Activated effector memory CD4-positive, alpha-beta T cell treated with Interleukin-2 at 50 U/mL for 16 hours (primary cell): ENCODE measurements around the gene HCFC1R1.

ENCODE experiments used
- DNase-seq: peaks from one replicate; pipeline ENCODE4 v3.0.0-alpha.2; 2020

HCFC1R1 gene

DNA sequence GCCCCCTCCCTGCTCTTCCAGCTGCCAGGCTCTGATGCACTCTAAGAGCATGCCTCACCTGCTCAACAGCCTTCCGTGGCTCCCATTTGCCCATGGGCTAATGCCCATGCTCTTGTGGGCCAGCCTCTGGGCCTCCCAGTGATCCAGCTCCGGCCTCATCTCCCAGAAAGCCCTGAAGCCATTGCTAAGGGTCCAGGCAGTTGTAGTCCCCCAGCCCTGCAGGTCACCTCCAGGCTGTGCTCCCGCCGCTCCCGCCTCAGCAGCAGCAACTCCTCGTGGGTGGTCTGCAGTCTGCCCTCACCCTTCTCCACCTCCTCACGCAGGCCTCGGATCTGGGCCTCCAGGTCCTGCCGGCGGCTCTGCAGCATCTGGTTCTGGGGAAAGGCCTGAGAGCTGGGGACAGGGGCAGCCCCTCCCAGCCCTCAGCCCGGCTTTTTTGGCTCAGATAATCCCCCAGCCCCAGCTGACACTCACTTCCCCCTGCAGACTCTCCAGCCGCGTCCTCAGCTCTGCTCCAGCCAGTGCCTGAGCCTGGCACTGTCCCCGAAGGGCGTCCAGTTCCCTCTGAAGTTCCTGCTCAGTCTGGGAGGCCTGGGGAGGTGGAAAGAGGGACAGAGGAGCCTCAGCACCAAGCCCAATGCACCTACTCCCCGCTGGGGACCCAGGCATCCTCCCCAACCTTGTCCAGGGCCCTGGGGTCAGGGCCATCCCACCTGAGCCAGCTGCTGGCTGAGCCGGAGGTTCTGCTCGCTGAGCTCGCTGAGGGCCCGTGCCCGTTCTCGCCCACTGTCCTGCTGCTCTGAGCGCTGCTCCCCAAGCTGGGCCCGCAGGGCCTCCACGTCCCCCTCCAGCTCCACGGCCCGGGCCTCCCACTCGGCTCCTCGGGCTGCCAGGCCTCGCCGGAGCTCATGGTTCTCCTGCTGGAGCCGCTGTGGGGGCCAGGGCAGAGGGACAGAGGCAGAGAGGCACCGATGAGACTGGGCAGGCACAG is 6.8 kb upstream of the HCFC1R1 start:
- DNase-seq: no peak

DNA sequence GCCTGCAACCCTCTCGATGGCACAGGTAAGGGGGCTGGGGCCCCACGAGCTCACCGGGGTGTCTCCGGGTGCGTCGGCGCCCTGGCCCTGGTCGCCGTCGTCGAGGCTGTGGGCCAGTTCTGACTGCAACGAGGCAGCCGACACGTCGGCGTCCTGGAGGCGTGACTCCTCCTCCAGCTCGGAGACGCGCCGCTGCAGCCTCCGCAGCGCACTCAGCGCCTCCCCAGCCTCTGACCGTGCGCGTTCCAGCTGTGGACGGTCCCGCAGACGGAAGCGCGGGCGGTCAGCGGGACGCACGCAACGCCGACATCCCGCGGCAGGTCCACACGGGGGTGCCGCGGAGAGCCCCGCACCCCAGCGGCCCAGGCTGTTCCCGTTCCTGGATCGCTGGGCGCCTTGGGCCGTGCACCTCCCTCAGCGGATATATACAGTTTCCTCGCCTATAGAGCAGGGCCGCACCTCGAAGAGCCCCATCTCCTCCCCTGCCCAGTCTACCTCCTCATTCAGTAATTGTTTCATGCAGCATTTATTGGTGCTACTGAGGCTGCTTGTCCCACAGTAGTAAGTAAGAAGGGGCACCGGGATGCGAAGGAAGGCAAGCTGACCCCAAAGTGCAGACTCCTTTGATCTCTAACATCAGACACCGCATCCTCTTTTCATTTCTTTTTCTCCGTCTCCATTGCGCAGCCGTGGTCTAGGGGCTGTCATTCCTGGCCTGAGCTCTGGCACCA is 5.9 kb upstream of the HCFC1R1 start:
- DNase-seq: no peak

DNA sequence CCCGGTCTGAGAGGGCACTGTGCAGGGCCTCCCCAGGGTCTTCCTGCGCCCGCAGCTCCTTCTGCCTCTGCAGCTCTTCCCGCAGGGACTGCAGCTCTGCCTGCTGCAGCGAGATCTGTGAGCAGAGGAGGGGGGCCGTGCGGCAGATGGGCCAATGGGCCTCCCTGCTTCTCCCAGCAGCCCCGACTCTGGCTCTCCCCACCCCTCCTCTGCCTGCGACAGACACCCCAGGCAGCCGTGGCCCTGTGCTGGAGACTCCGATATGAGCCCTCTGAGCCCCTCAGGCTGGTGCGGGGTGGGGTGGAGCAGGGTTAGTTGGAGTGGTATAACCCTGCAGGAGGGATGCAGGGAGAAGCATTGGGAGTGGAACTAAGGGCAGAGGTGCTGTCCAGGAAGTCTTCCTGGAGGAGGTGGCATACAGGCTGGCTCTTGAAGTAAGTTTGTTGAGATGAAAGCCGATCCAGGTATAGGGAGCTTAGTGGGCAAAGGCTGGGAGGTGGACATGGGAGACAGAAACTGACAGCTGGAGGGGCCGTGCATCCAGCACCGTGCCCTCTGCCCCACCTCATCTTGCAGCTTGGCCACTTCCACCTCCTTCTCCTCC is 5.1 kb upstream of the HCFC1R1 start:
- no peak for DNase-seq

DNA sequence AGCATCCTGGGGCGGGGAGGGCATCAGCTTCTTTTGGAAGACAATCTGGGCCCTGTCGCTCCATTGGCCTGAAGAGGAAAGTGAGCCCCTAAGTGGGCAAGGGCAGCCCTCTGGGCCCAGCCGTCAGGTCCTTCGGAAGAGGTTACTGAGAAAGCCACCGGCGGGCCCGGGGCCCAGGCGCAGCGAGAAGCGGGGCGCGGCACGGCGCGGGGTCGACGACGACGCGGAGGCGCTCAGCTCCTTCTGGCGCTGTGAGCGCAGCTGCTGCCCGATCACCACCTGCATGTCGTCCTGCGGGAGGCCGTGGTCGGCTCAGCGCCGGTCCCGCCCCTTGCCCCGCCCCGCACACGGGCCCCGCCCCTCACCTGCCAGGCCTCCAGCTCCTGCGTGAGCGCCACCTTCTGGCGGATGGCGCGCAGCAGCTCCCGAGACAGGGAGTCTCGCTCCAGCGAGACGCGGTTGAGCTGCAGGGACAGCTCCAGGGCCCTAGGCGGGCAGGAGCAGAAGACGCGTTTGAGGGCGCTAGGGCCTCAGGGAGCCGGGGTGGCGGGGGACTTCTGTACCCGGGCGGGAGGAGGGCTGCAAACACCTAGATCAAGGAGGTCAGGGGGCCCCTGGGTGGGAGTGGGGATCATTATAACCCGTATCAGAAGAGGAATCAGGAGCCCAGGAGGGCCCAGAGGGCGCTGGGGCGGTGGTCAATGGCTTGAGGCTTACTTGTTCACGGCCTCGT is 4.4 kb upstream of the HCFC1R1 start:
- DNase-seq: peak; percentile 79

DNA sequence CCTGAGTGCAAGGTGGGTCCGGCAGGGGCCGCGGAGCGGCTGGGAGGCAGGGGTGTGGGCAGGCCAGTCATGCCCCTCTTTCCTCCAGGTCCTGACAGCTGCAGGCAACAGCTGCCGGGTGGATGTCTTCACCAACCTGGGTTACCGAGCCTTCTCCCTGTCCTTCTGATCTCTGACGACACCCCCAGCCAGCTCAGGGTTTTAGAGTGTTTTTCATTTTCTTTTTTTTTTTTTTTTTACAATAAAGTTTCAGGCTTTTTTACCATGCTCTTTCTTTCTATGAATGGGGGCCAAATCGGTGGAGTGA is 3.7 kb upstream of the HCFC1R1 start:
- no peak for DNase-seq

DNA sequence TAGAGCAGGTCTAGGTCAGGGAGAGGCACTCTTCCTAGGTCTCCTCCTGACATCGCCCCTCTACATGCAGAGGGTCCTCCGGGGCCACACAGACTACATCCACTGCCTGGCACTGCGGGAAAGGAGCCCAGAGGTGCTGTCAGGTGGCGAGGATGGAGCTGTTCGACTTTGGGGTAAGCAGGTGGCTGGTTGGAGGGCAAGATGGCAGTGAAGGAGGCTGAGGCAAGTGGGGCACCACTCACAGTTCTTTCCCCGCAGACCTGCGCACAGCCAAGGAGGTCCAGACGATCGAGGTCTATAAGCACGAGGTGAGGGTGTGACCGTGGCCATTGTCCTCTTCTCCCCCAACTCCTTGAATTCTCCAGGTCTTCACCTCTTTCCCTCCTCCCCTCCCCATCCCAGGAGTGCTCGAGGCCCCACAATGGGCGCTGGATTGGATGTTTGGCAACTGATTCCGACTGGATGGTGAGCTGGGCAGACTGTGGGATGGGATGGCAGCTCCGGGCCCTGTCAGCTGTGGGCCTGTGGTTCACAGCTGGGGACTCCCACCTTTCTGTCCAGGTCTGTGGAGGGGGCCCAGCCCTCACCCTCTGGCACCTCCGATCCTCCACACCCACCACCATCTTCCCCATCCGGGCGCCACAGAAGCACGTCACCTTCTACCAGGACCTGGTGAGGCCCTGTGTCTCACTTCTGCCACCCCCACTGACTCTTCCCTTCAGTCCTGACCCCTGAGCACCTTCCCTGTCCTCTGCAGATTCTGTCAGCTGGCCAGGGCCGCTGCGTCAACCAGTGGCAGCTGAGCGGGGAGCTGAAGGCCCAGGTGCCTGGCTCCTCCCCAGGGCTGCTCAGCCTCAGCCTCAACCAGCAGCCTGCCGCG is 3.1 kb upstream of the HCFC1R1 start:
- DNase-seq: no peak

DNA sequence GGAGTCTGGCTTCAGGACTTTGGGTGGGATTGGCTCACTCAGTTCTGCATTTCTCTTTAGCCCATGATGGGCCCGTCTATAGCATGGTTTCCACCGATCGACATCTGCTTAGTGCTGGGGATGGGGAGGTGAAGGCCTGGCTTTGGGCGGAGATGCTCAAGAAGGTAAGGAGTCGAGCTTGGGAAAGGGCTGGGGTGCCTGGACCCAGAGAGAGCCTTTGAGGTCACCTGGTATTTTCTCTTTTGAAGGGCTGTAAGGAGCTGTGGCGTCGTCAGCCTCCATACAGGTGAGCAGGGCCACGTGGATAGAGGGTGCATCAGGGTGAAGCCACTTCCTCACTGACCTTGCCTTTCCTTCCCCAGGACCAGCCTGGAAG is 2.2 kb upstream of the HCFC1R1 start:
- DNase-seq: no peak

DNA sequence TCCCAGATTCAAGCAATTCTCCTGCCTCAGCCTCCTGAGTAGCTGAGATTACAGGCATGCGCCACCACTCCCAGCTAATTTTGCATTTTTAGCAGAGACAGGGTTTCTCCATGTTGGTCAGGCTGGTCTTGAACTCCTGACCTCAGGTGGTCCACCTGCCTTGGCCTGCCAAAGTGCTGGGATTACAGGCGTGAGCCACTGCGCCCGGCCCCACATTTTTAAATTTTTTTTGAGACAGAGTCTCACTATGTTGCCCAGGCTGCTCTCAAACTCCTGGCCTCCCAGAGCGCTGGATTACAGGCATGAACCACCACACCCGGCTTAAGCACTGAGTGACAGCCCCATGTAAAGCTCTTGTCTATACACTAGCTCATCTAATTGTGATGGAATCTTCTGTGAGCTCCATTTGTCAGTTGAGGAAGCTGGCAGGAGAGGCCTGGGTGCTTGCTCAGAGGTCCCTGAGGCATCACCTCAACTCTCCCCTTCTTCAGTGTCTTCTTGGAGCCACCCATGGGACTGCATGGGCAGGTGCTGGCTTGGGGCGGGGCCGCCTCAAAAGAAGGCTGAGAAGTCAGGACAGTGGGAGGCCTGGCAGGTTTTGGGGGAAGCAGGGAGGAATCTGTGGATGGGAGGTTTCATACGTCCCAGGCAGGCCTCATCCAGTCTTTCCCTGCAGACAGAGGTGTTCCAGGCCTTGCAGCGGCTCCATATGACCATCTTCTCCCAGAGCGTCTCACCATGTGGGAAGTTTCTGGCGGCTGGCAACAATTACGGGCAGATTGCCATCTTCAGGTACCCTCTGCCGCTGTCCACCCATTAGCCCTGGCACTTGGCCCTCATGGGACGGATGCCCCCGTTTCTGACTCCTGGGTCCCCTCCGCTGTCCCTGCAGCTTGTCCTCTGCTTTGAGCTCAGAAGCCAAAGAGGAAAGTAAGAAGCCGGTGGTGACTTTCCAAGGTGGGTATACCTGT is 1.6 kb upstream of the HCFC1R1 start:
- no peak for DNase-seq

DNA sequence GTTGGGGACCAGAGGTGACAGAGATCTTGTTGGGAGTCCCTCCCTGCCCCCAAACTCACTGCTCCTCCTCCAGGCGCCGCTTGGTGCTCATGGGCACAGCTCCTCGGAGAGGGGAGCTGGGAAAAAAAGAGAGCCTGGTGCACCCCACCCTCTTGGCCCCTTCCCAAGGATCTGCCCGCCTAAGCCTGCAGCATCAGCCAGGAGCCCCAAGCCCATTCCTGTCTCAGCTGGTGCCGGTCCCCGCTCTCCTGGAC is 400 bp downstream of the HCFC1R1 start:
- no peak for DNase-seq

DNA sequence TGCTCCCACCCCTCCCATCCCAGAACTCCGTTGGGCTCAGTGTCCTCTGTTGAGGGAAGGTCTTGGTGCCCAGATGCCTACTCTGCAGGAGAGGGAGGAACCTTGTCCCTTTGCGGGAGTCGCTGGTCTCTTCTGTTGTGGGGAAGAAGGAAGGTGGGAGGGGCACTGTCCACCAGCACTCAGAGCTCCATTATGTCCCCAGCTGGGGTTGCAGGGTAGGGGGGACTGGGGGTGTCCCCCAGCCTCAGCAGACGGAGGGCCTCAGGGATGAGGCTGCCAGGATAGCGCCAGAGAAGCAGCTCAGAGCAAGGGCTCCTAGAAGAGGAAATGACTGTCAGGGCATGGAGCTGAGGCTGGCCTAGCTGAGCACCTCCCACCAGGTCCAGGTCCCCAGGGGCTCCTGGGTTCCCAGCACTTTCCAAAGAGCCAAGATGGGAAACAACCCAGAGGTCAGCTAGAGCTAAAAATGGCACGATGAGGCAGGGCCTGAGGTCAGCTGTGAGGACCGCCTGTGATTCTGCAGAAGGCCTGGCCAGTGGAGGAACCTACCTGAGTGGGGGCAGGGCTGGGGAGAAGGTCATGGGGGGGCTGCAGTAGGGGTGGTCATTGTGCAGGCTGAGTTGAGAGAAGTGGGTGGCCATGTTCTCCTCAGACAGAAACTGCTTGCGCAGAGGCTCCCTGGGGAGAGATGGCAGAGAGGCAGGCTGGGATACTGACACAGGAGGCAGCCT is 893 bp downstream of the HCFC1R1 start:
- no peak for DNase-seq

DNA sequence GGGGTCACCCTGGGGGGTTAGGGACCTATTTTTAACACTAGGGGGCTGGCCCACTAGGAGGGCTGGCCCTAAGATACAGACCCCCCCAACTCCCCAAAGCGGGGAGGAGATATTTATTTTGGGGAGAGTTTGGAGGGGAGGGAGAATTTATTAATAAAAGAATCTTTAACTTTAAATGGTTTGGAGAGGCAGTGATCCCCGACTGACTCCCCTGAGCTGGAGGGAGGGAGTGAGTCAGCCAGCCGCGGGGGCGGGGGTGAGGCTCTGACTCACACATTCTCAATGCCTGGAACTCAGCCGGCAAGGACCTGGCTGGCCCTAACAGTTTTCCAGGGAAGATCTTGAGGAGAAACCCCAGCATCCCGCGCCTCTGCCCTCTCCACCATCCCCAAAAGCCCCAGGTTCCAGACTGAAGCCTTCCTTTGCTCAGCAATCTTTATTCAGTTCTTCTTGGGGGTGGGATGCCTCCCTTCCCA is 1.5 kb downstream of the HCFC1R1 start:
- DNase-seq: peak; percentile 76

DNA sequence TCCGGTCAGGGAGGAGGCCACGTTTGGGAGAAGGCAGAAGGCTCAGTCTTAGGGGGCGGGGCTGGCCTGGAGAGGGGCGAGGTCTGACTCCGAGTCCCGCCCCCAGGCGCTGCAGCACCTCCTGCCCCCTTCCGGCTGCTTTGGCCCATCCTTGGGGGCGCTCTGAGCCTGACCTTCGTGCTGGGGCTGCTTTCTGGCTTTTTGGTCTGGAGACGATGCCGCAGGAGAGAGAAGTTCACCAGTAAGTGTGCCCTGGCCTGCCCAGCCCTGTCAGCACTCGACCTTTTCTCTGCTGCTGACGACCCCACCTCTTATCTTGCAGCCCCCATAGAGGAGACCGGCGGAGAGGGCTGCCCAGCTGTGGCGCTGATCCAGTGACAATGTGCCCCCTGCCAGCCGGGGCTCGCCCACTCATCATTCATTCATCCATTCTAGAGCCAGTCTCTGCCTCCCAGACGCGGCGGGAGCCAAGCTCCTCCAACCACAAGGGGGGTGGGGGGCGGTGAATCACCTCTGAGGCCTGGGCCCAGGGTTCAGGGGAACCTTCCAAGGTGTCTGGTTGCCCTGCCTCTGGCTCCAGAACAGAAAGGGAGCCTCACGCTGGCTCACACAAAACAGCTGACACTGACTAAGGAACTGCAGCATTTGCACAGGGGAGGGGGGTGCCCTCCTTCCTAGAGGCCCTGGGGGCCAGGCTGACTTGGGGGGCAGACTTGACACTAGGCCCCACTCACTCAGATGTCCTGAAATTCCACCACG is 2.1 kb downstream of the HCFC1R1 start:
- DNase-seq: peak; percentile 57

DNA sequence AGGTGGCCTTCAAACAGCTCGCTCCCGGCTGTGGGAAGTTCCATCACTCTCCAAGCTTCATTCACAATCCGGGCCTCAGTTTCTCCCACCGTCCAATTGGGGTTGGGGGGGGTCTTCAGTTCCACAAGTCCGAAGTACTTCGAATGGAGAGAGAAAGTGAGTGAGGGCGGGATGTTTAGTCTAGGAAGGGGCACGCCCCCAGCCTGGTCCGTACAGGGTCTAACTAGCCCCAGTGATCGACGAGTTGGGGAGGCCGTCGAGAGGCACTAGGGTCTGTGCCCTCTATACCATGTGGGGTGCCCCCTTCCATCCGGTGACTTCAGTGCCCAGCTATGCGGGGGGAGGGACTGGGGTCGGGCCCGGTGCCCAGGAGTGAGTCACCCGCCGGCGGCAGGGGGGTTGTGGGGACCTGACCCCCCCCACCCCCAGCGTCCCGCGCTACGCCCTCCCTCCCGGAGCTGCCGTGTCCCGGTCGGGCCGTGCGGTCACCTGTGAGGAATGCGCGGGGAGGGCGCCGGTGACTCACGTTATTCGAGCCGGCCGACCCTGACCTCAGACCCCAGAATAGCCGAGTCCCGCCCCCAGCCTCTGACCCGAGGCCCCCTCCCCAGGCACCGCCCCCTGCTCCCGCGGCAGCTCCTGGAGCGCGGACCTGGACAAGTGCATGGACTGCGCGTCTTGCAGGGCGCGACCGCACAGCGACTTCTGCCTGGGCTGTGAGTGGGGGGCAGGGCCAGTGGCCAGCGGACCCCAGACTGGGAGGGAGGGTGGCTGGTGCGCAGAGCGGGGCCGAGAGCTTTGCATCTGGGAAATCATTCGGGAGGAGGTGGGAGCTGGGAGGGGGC is 2.9 kb downstream of the HCFC1R1 start:
- peak; percentile 65 for DNase-seq

DNA sequence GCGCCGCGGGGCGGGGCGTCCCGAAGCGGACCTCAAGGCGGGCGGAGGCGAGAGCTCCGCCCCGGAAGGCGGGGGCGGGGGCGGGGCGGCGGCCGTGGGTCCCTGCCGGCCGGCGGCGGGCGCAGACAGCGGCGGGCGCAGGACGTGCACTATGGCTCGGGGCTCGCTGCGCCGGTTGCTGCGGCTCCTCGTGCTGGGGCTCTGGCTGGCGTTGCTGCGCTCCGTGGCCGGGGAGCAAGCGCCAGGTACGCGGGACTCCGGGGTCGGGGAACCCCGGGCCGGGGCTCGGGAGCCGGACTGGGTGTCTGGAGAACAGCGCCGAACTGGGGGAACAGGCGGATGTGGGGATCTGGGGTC is 3.5 kb downstream of the HCFC1R1 start, which contains the start of gene TNFRSF12A:
TSS of gene TNFRSF12A (plus strand) at position 122 of the 357 bp plus-strand sequence. CDS start at position 152, 30 bp downstream.
- DNase-seq: peak; percentile 57

DNA sequence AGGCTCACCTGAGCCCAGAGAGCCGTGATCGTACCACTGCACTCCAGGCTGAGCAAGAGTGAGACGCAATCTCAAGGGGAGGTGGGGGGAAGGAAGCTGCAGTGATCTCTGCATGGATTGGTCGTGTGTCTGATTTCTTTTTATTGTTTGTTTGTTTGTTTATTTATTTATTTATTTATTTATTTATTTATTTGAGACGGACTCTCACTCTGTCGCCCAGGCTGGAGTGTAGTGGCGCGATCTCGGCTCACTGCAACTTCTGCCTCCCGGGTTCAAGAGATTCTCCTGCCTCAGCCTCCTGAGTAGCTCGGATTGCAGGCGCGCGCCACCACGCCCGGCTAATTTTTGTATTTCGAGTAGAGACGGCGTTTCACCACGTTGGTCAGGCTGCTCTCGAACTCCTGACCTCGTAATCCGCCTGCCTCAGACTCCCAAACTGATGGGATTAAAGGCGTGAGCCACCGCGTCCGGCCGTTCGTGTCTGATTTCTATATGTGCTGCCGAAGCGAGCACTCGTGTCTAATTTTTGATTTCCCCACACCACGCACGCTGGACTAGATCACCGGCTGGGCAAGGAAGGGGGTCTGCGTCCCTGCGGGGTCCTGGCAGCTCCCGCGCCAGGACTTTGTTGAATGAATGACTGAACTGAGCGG is 4.0 kb downstream of the HCFC1R1 start:
- DNase-seq: no peak

DNA sequence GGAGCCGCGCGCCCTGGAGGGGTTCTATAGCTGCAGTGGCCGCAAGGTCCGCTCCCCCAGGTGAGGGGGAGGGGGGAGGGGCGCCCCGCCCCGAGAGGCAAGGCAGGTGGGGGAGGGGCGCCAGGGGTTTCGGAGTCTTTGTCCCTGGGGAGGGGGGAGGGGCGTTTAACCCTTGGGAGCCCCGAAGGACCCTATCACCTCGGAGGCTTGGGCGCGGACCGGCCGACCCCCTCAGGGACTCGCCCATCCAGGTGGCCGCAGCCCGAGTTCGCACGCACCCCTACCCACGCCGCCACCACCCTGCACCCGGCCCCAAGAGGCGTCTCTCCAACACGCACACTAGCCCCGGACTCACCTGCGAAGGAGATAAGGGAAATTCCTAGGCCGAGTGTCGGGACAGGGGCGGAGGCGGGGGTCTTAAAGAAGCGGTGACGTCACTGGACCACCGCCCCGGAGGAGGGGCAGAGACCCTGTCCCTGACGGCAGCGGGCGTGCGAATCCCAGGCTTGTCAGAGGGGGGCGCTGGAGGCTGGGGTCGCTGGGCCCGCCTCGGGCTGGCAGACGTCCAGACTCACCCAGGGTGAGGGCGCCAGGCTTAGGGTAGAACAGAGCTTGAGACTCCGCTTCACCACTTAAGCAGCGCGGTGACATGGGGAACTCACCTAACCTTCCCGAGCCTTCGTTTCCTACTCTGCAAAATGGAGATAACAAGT is 5.8 kb downstream of the HCFC1R1 start, which contains the start of gene CLDN6:
TSS of gene CLDN6 (minus strand) at position 390 of the 713 bp plus-strand sequence. CDS start 2,162 bp downstream, outside the sequence.
- DNase-seq: no peak

DNA sequence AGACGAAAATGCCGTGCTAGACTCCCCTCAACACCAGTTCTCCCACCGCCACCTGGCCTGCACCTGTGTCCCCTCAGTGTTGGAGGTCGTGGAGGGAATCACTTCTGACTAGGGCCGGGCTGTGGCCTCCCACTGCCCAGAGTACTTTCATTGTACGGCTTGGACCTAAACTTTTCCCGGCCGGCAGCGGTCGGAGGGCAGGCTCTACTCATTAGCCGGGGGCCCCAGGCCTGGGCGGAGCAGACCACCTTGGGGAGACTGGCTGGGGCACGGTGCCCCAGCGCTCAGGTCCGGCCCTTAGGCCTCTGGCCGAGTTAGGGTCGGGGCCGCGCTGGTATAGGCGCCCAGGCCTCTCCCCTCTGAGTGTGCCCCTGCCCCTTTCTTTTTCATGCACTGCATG is 6.4 kb downstream of the HCFC1R1 start:
- no peak for DNase-seq
